GM12873 (cell line): ENCODE results near the gene PHF11.

ENCODE experiments used
- TF ChIP-seq, protein P1 (sequence below): IDR thresholded peaks from 2 replicates; pipeline ENCODE4 v1.5.1; 2012; ENCODE audit warnings: low read depth, mild to moderate bottlenecking, moderate library complexity, low read length, control low read depth; ENCODE audit not compliant: insufficient read depth; ENCODE audit errors: missing control alignments

The PHF11 gene

DNA sequence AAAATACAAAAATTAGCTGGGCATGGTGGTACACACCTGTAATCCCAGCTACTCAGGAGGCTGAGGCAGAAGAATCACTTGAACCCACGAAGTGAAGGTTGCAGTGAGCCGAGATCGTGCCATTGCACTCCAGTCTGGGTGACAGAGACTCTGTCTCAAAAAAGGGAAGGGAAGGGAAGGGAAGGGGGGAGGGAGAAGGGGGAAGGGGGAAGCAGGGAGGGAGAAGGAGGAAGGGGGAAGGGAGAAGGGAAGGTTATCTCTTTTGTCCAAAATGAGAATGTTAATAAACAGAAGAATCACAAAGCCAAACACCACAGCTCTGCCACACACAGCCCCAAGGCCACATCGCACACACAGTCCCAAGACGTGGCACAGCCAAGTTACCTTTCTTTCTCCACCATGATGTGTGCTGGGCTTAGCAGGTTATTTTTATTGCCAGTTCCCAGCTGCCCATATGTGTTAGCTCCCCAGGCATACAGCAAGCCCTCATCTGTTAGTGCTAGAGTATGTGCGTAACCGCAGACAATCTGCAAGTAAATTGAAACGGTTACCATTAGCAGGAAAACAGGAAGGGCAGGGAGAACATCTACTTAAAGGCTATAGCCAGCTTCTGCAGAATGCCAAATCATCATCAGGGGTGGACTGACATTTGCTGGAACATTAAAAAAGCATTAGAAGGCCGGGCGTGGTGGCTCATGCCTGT is 55.3 kb downstream of the PHF11 start:
- TF ChIP-seq, protein P1, sequence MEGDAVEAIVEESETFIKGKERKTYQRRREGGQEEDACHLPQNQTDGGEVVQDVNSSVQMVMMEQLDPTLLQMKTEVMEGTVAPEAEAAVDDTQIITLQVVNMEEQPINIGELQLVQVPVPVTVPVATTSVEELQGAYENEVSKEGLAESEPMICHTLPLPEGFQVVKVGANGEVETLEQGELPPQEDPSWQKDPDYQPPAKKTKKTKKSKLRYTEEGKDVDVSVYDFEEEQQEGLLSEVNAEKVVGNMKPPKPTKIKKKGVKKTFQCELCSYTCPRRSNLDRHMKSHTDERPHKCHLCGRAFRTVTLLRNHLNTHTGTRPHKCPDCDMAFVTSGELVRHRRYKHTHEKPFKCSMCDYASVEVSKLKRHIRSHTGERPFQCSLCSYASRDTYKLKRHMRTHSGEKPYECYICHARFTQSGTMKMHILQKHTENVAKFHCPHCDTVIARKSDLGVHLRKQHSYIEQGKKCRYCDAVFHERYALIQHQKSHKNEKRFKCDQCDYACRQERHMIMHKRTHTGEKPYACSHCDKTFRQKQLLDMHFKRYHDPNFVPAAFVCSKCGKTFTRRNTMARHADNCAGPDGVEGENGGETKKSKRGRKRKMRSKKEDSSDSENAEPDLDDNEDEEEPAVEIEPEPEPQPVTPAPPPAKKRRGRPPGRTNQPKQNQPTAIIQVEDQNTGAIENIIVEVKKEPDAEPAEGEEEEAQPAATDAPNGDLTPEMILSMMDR = no peak

DNA sequence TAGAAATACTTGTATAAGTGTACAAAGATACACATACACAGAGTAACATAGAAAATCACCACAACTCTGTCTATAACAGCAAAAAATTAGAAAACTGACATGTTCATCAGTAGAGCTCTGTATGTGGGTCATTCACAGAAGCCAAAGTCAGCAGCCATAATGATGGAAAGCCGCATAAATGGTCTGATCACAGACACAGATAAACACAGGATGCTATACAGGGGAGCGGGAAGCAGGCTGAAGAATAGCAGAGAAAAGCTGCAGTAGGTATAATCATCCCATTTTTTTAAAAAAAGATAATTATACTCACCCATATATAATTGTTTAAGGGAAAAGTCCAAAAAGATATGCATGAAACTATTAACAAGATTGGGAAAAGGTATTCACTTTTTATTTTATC is 58.1 kb downstream of the PHF11 start:
- TF ChIP-seq, protein P1 = no peak

DNA sequence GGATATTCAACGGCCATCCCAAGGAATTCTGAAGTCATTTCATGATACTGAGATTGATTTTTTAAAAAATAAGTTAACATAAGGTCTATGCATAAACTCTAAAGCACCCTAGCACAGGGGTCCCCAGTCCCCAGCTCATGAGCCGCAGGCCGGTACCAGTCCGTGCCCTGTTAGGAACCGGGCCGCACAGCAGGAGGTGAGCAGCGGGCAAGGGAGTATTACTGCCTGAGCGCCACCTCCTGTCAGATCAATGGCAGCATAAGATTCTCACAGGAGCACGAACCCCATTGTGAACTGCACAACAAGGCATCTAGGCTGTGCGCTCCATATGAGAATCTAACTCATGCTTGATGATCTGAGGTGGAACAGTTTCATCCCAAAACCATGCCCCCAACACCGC is 58.6 kb downstream of the PHF11 start:
- TF ChIP-seq, protein P1 = no peak

DNA sequence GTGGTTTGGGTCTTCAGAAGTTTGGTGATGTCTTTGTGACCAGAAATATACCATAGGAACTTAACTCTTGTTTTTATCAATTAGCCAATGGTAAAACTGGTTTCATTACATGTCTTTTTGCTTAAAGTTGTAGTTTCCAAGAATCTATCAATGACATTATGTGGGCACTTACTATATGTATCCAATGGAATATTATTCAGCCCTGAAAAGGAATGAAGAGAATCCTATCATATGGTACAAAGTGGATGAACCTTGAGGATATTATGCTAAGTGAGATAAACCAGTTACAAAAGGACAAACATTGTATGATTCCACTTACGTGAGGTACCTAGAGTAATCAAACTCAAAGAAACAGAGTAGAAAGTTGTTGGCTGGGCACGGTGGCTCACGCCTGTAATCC is 63.3 kb downstream of the PHF11 start:
- TF ChIP-seq, protein P1 = no peak

DNA sequence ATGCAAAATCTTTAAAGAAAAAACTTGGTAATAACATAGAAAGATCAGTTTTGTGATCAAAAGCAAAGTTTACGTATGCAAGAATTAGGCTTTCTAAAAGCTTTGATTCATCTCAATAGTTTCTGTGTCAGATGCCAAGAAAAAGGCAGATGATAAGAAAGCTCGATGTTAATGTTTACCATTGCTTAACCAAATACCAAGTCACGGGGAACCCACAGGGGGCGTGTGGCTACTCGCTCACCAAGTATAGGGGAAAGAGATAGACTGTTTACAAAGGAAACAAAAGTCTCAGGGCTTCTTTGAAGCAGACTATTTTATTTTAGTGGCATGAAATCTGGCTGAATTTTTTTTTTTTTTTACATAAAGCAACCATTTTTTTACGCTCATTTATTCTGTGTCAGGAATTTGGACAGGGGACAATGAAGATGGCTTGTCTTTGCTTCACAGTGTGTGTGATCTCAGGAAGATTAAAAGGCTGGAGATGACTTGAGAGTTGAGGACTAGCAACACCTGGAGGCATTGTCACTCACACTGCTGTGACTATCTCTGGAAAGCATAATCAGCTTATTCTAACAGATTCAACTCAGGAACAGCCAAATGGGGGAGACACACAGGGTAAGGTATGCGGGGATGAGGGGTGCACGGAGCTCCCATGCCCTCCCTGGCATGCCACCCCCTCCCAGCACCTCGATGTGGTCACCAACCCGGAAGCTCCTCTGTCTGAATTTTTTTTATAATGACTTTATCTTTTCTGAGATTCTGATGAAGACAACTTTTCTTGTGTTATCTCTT is 64.7 kb downstream of the PHF11 start:
- TF ChIP-seq, protein P1 = peak; percentile 20

DNA sequence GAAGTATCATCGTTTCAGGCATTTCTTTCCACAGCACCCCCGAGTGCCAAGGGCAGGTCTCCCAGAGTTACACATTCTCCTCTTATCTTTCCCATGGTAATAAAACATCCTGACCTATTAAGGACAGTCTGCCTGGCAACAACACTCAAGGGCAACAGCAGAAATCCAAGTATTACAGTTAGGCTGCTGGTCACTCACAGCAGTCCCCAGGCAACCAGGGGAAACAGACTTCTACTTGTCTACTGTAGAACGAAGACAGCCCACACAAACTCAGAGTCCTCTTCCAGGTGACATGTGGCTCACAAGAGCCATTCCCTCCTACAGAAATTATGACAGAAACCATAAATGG is 65.3 kb downstream of the PHF11 start:
- TF ChIP-seq, protein P1 = no peak

DNA sequence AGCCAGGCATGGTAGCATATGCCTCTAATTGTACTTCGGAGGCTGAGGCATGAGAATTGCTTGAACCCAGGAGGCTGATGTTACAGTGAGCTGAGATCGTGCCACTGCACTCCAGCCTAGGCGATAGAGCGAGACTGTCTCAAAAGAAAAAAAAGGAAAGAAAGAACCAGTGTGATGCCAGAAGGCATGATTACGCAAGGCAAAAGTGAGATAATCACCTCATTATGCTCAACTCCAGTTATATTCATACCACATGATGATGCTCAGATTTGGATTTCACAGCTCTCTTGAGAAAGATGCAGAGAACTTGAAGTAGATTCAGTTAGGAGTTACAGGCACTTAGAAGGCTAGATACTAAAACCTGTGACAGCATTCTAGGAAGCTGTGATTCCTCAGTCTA is 67.8 kb downstream of the PHF11 start:
- TF ChIP-seq, protein P1 = no peak
